Endothelial cell of umbilical vein (primary cell): ENCODE measurements around the gene CCDC107. TPM values are rescaled to one million over a fixed set of nuclear protein-coding genes. Genes with fewer than 3 reads are reported as not detected.

Source experiments
- BruUV-seq: library from RNA; stranded (reverse); fragments of 400-500 nt; replicated peaks from 2 replicates; lab custom pipeline; 2021; lab: Mats Ljungman, UMichigan
- CTCF ChIA-PET: fragments of 300-600, 350-600 bp; sonication (Branson Sonifier 250); formaldehyde crosslinking; loops from one replicate; lab custom pipeline; 2021; ENCODE audit warnings: antibody characterized with exemption, inconsistent platforms; lab: Charles Lee
- POLR2A ChIA-PET: fragments of 300-600, 350-600 bp; sonication (Branson Sonifier 250); formaldehyde crosslinking; loops from one replicate; lab custom pipeline; 2021; ENCODE audit warnings: antibody characterized with exemption, inconsistent platforms; lab: Charles Lee
- DNase-seq: peaks from one replicate; pipeline ENCODE4 v3.0.0-alpha.2; 2011; ENCODE audit warnings: low read depth, low spot score
- FAIRE-seq: peaks from 2 replicates; lab custom pipeline; 2011; peaks lifted over from hg19 to GRCh38; lab: Jason Lieb, UNC
- H2AFZ ChIP-seq: 2 replicates; pipeline ENCODE4 v1.6.0; 2012; ENCODE audit warnings: low read depth, low read length, control low read depth, inconsistent platforms
- H3K27ac ChIP-seq: 2 replicates; pipeline ENCODE4 v1.5.1; 2011; ENCODE audit warnings: low read depth, mild to moderate bottlenecking, control low read depth, low read length, moderate library complexity; ENCODE audit not compliant: insufficient read depth
- H3K27me3 ChIP-seq, 2 experiments: 2 replicates each; pipeline versions ENCODE4 v1.6.0 to v1.6.1; 2011; ENCODE audit warnings: low read length in 2 of 2, mixed read lengths in 1 of 2; ENCODE audit not compliant: control insufficient read depth in 2 of 2, insufficient read depth in 2 of 2
- H3K36me3 ChIP-seq, 2 experiments: 2 replicates in 1 of 2; 3 replicates in 1 of 2; pipeline ENCODE4 v1.5.1; 2011; ENCODE audit warnings: low read length in 2 of 2, mild to moderate bottlenecking in 1 of 2, moderate library complexity in 1 of 2; ENCODE audit not compliant: control insufficient read depth in 2 of 2, insufficient read depth in 2 of 2; ENCODE audit errors: extremely low read depth in 1 of 2
- H3K4me1 ChIP-seq: 3 replicates; pipeline ENCODE4 v1.5.1; 2011; ENCODE audit warnings: mild to moderate bottlenecking, low read length; ENCODE audit not compliant: control insufficient read depth, insufficient read depth; ENCODE audit errors: extremely low read depth
- H3K4me2 ChIP-seq: 2 replicates; pipeline ENCODE4 v1.6.1; 2011; ENCODE audit warnings: low read length, control low read depth, mixed read lengths; ENCODE audit not compliant: insufficient read depth
- H3K4me3 ChIP-seq, 3 experiments: fragments of 200-600 bp in 1 of 3; sonication (generic), shearing (Covaris generic) in 1 of 3; replicated peaks in 1 of 3; 2 replicates each; pipeline ENCODE4 v1.5.1; 2011 to 2016; ENCODE audit warnings: control low read depth in 3 of 3, low read length in 3 of 3, mild to moderate bottlenecking in 2 of 3, inconsistent platforms in 1 of 3, low read depth in 1 of 3, moderate library complexity in 1 of 3; ENCODE audit not compliant: insufficient read depth in 1 of 3
- H3K79me2 ChIP-seq: 2 replicates; pipeline ENCODE4 v1.6.0; 2012; ENCODE audit warnings: low read length, inconsistent platforms; ENCODE audit not compliant: control insufficient read depth, insufficient read depth
- H3K9ac ChIP-seq: replicated peaks from 2 replicates; pipeline ENCODE3; 2011; ENCODE audit warnings: low read length, control low read depth; ENCODE audit not compliant: insufficient read depth; ENCODE audit errors: extremely low read depth
- H3K9me1 ChIP-seq: replicated peaks from 3 replicates; pipeline ENCODE4 v1.6.0; 2011; ENCODE audit warnings: mild to moderate bottlenecking, low read length; ENCODE audit not compliant: control insufficient read depth, insufficient read depth; ENCODE audit errors: extremely low read depth
- H3K9me3 ChIP-seq: replicated peaks from 2 replicates; pipeline ENCODE4 v1.5.1; 2012; ENCODE audit warnings: low read length, inconsistent platforms; ENCODE audit not compliant: control insufficient read depth, insufficient read depth
- H4K20me1 ChIP-seq: replicated peaks from 2 replicates; pipeline ENCODE3; 2011; ENCODE audit warnings: mild to moderate bottlenecking, low read length; ENCODE audit not compliant: control insufficient read depth, insufficient read depth; ENCODE audit errors: extremely low read depth
- EZH2 ChIP-seq: IDR thresholded peaks from 2 replicates; pipeline ENCODE4 v1.6.1; 2012; ENCODE audit warnings: borderline replicate concordance, low read depth, mild to moderate bottlenecking, moderate library complexity, low read length, inconsistent platforms; ENCODE audit not compliant: severe bottlenecking
- FOS ChIP-seq: IDR thresholded peaks from 2 replicates; pipeline ENCODE4 v1.6.1; 2011; ENCODE audit warnings: mild to moderate bottlenecking, low read length, moderate library complexity, borderline replicate concordance; ENCODE audit not compliant: insufficient read depth
- GATA2 ChIP-seq: IDR thresholded peaks from 2 replicates; pipeline ENCODE4 v1.7.0; 2011; ENCODE audit warnings: low read depth, mild to moderate bottlenecking, moderate library complexity, mixed read lengths, low read length; ENCODE audit not compliant: insufficient read length, insufficient read depth
- JUN ChIP-seq: IDR thresholded peaks from 2 replicates; pipeline ENCODE4 v1.6.1; 2011; ENCODE audit warnings: borderline replicate concordance, low read depth; ENCODE audit not compliant: insufficient read length, insufficient read depth
- MYC ChIP-seq: IDR thresholded peaks from one replicate; pipeline ENCODE4 v1.6.1; 2011; ENCODE audit warnings: mild to moderate bottlenecking, low read depth, low read length
- POLR2A ChIP-seq: IDR thresholded peaks from 2 replicates; pipeline ENCODE4 v1.6.1; 2012; ENCODE audit warnings: low read depth, mild to moderate bottlenecking, control low read depth, low read length
- POLR2AphosphoS5 ChIP-seq: IDR thresholded peaks from 2 replicates; pipeline ENCODE4 v1.6.1; 2012; ENCODE audit warnings: low read depth, mild to moderate bottlenecking, control low read depth, low read length, moderate library complexity; ENCODE audit not compliant: insufficient read depth
- dilution Hi-C: fragments of 300-500 bp; cut with MboI; formaldehyde crosslinking; loops from one replicate; pipeline ENCODE4 v1.15.0; 2019; ENCODE audit warnings: low sequenced_read_pairs; ENCODE audit not compliant: extremely low pct_ligation_motif_present
- intact Hi-C: fragments of 100-400 bp; cut with micrococcal nuclease; formaldehyde crosslinking; loops from one replicate; pipeline ENCODE4 v1.10.0; 2022
- polyA plus RNA-seq, 4 experiments: library from polyadenylated mRNA; depleted of rRNA in 3 of 4; stranded (reverse) in 3 of 4; unstranded in 1 of 4; fragments of >200 nt; gene quantifications; 2 replicates each; pipeline versions ENCODE4 v1.2.1 to v1.2.3, GENCODE V29; 2011 to 2012; ENCODE audit warnings: missing spikeins in 1 of 4
- total RNA-seq: library from RNA; stranded (reverse); gene quantifications from 2 replicates; pipeline ENCODE4 v1.2.3, GENCODE V29; 2021
- TF ChIP-seq, protein P1 (sequence below): IDR thresholded peaks from 2 replicates; pipeline ENCODE4 v1.6.1; 2011; ENCODE audit not compliant: insufficient read depth, insufficient read length
- TF ChIP-seq, protein P2 (sequence below), 2 donors: IDR thresholded peaks; 1 replicate in 1 of 2; 2 replicates in 1 of 2; pipeline ENCODE4 v1.5.1; 2011; ENCODE audit warnings: low read length in 2 of 2, mild to moderate bottlenecking in 2 of 2, moderate library complexity in 2 of 2, control low read depth in 1 of 2, inconsistent platforms in 1 of 2, low read depth in 1 of 2; ENCODE audit not compliant: insufficient read depth in 1 of 2; ENCODE audit errors: extremely low read depth in 1 of 2

Gene CCDC107
- total and polyA plus RNA-seq, 2 donors (not counting 3 experiments of a cell fraction or from before 2014, with no cell fraction given): 13.2 to 16.0 TPM

DNA sequence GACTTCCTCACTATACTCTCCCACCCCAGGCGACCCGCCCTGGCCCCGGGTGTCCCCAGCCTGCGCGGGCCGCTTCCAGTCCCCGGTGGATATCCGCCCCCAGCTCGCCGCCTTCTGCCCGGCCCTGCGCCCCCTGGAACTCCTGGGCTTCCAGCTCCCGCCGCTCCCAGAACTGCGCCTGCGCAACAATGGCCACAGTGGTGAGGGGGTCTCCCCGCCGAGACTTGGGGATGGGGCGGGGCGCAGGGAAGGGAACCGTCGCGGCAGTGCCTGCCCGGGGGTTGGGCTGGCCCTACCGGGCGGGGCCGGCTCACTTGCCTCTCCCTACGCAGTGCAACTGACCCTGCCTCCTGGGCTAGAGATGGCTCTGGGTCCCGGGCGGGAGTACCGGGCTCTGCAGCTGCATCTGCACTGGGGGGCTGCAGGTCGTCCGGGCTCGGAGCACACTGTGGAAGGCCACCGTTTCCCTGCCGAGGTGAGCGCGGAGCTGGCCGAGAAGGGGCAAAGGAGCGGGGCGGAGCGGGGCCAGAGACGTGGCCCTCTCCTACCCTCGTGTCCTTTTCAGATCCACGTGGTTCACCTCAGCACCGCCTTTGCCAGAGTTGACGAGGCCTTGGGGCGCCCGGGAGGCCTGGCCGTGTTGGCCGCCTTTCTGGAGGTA is 17.8 kb downstream of the CCDC107 start:
- TF ChIP-seq FOS: no peak
- TF ChIP-seq, protein P1, sequence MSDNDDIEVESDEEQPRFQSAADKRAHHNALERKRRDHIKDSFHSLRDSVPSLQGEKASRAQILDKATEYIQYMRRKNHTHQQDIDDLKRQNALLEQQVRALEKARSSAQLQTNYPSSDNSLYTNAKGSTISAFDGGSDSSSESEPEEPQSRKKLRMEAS: peak; percentile 48
- ChIA-PET CTCF (interaction anchor here (0.9 to 2.3 kb wide), 9 partner anchors 9 to 72 kb away, joined by 3 to 15 read pairs (median 4); partner anchors contain the start of genes ARHGEF39, CCDC107, RMRP and TPM2), POLR2A (interaction anchor here (0.6 kb wide), 1 partner anchor 15 kb away, joined by 5 read pairs; no protein-coding TSS in a partner anchor)
- dilution Hi-C loops: no loop called here
- no peaks in the 10 kb centered on the region for H3K36me3 ChIP-seq
- peak overlapping the region; percentile 46 for H3K9ac ChIP-seq
- no peaks in the 10 kb centered on the region for H3K9me1 ChIP-seq
- no peak overlapping the region for H3K27ac ChIP-seq
- H3K4me1 ChIP-seq: peaks cover 5% of the 10 kb centered on the region
- H2AFZ ChIP-seq: peak overlapping the region; percentile 96
- H4K20me1 ChIP-seq: no peaks in the 10 kb centered on the region
- no TSS peak for BruUV-seq
- intact Hi-C loops: no loop called here
- DNase-seq (peak; percentile 42), FAIRE-seq (no peak)
- H3K27me3 ChIP-seq: peaks cover 3 to 11% of the 10 kb centered on the region in 2 experiments
- no peaks in the 10 kb centered on the region for H3K9me3 ChIP-seq
- peak overlapping the region; percentile 61 for H3K4me2 ChIP-seq
- peak overlapping the region; percentile 34 to 43 (median 40) for H3K4me3 ChIP-seq
- no peaks in the 10 kb centered on the region for H3K79me2 ChIP-seq

DNA sequence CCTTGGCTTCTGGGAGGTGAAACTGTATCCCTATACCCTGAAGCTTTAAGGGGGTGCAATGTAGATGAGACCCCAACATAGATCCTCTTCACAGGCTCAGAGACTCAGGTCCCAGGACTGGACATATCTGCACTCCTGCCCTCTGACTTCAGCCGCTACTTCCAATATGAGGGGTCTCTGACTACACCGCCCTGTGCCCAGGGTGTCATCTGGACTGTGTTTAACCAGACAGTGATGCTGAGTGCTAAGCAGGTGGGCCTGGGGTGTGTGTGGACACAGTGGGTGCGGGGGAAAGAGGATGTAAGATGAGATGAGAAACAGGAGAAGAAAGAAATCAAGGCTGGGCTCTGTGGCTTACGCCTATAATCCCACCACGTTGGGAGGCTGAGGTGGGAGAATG is 21.0 kb downstream of the CCDC107 start:
- no peak overlapping the region for H3K4me3 ChIP-seq
- dilution Hi-C loops: no loop called here
- H3K9ac ChIP-seq: no peak overlapping the region
- H3K9me1 ChIP-seq: no peaks in the 10 kb centered on the region
- ChIA-PET CTCF (interaction anchor here (1.7 to 1.8 kb wide), 2 partner anchors 10 to 18 kb away, joined by 6 to 9 read pairs; no protein-coding TSS in a partner anchor), POLR2A (interaction anchor here (0.6 kb wide), 1 partner anchor 62 kb away, joined by 3 read pairs; no protein-coding TSS in a partner anchor)
- intact Hi-C loops: no loop called here
- no peaks in the 10 kb centered on the region for H3K9me3 ChIP-seq
- no peak overlapping the region for H2AFZ ChIP-seq
- FAIRE-seq (no peak), DNase-seq (no peak)
- TF ChIP-seq JUN: no peak
- no peak for TF ChIP-seq FOS
- no peak for TF ChIP-seq MYC
- TF ChIP-seq POLR2A: no peak
- no peak for TF ChIP-seq EZH2
- no peak for TF ChIP-seq GATA2
- TF ChIP-seq, protein P2, sequence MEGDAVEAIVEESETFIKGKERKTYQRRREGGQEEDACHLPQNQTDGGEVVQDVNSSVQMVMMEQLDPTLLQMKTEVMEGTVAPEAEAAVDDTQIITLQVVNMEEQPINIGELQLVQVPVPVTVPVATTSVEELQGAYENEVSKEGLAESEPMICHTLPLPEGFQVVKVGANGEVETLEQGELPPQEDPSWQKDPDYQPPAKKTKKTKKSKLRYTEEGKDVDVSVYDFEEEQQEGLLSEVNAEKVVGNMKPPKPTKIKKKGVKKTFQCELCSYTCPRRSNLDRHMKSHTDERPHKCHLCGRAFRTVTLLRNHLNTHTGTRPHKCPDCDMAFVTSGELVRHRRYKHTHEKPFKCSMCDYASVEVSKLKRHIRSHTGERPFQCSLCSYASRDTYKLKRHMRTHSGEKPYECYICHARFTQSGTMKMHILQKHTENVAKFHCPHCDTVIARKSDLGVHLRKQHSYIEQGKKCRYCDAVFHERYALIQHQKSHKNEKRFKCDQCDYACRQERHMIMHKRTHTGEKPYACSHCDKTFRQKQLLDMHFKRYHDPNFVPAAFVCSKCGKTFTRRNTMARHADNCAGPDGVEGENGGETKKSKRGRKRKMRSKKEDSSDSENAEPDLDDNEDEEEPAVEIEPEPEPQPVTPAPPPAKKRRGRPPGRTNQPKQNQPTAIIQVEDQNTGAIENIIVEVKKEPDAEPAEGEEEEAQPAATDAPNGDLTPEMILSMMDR (IDR thresholded peaks at IDR 0.05; ENCODE audit: extremely low read depth in 1 of 2, insufficient read depth in 1 of 2, low read depth in 1 of 2, low read length in 2 of 2): no peak
- no peak for TF ChIP-seq POLR2AphosphoS5
- TF ChIP-seq, protein P1: no peak
- BruUV-seq: no TSS peak
- peaks cover 2 to 13% of the 10 kb centered on the region in 2 experiments for H3K36me3 ChIP-seq
- H3K4me2 ChIP-seq: no peak overlapping the region
- peaks cover 3 to 8% of the 10 kb centered on the region in 2 experiments for H3K27me3 ChIP-seq
- H3K27ac ChIP-seq: no peak overlapping the region
- no peaks in the 10 kb centered on the region for H4K20me1 ChIP-seq
- H3K4me1 ChIP-seq: peaks cover 5% of the 10 kb centered on the region
- no peaks in the 10 kb centered on the region for H3K79me2 ChIP-seq
